ENCODE results near the gene MUC13. TPM values are rescaled to one million over a fixed set of nuclear protein-coding genes. Genes with fewer than 3 reads are reported as not detected.

Gene MUC13
- total and polyA plus RNA-seq, 11 donors, result 0.08 to 0.15 TPM; not detected in 9

GRCh38 chr3:124867511-124867910, 67.0 kb downstream of the MUC13 start:
- 96 to 100% (median 98%) methylated on average over 3 of the region's 3 CpGs for WGBS, 4 donors
- Histone ChIP-seq H3K9me3 (no peaks in the 10 kb centered on the region), H3K4me3 (no peak overlapping the region), H3K36me3 (peaks cover 0 to 44% (median 27%) of the 10 kb centered on the region in 9 donors), H3K27ac (no peak overlapping the region), H3K27me3 (no peaks in the 10 kb centered on the region), H3K4me1 (peaks cover 0 to 8% (median 0%) of the 10 kb centered on the region in 12 donors)
- DNase-seq (no peak), ATAC-seq (no peak)
- TF ChIP-seq, protein P1, sequence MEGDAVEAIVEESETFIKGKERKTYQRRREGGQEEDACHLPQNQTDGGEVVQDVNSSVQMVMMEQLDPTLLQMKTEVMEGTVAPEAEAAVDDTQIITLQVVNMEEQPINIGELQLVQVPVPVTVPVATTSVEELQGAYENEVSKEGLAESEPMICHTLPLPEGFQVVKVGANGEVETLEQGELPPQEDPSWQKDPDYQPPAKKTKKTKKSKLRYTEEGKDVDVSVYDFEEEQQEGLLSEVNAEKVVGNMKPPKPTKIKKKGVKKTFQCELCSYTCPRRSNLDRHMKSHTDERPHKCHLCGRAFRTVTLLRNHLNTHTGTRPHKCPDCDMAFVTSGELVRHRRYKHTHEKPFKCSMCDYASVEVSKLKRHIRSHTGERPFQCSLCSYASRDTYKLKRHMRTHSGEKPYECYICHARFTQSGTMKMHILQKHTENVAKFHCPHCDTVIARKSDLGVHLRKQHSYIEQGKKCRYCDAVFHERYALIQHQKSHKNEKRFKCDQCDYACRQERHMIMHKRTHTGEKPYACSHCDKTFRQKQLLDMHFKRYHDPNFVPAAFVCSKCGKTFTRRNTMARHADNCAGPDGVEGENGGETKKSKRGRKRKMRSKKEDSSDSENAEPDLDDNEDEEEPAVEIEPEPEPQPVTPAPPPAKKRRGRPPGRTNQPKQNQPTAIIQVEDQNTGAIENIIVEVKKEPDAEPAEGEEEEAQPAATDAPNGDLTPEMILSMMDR (IDR thresholded peaks at IDR 0.05), result no peak
- TF ChIP-seq POLR2A (IDR thresholded peaks at IDR 0.05), result no peak
- intact Hi-C loops (cut with DNase I), result no loop called here

- ATAC-seq, result no peak
- peaks cover 0 to 37% (median 3%) of the 10 kb centered on the region in 9 donors for H3K36me3 ChIP-seq
- no peaks in the 10 kb centered on the region for H3K27me3 ChIP-seq
- whole genome bisulfite sequencing, 4 donors, result 63 to 94% (median 83%) methylated on average over 2 of the region's 2 CpGs
- no peak overlapping the region for H3K4me3 ChIP-seq
- intact Hi-C loops (cut with DNase I), result no loop called here
- no peak for DNase-seq
- TF ChIP-seq, protein P1 (IDR thresholded peaks at IDR 0.05), result no peak
- TF ChIP-seq POLR2A (IDR thresholded peaks at IDR 0.05), result no peak
- H3K27ac ChIP-seq, result peak overlapping the region in 5 of 12 donors; percentile 19 to 68 (median 36)
- H3K4me1 ChIP-seq, result peaks cover 6 to 60% (median 37%) of the 10 kb centered on the region in 12 donors
- H3K9me3 ChIP-seq, result no peaks in the 10 kb centered on the region
Observed at GRCh38 chr3:124862006-124862405, 72.5 kb downstream of the MUC13 start.

- WGBS, 4 donors, result 74 to 83% (median 78%) methylated on average over 9 of the region's 9 CpGs
- Histone ChIP-seq H3K4me1 (peaks cover 6 to 64% (median 37%) of the 10 kb centered on the region in 12 donors), H3K4me3 (no peak overlapping the region)
Observed at GRCh38 chr3:124861041-124861440, 73.5 kb downstream of the MUC13 start.

GRCh38 chr3:124860599-124860998, 74.0 kb downstream of the MUC13 start:
- peak overlapping the region; percentile 31 to 84 (median 70) for H3K27ac ChIP-seq
- DNase-seq, result peak in 4 of 5 donors; percentile 78 to 89 (median 84)
- ATAC-seq, result peak; percentile 86 to 95 (median 92)
- no peaks in the 10 kb centered on the region for H3K27me3 ChIP-seq
- no peaks in the 10 kb centered on the region for H3K9me3 ChIP-seq
- H3K4me1 ChIP-seq, result peaks cover 6 to 64% (median 37%) of the 10 kb centered on the region in 12 donors
- intact Hi-C loops (cut with DNase I), result loop anchor here in 1 of 10 donors (2.0 kb wide), 1 partner anchor 24 kb away; no protein-coding TSS in a partner anchor
- no peak for TF ChIP-seq POLR2A (IDR thresholded peaks at IDR 0.05)
- TF ChIP-seq, protein P1 (IDR thresholded peaks at IDR 0.05), result no peak
- 21 to 31% (median 27%) methylated on average over 1 of the region's 1 CpG for WGBS, 4 donors
- H3K4me3 ChIP-seq, result no peak overlapping the region
- peaks cover 0 to 39% (median 13%) of the 10 kb centered on the region in 9 donors for H3K36me3 ChIP-seq

More at GRCh38 chr3:124861041-124861440, 73.5 kb downstream of the MUC13 start:
- no peak for DNase-seq
- Histone ChIP-seq H3K27me3 (no peaks in the 10 kb centered on the region), H3K36me3 (peaks cover 0 to 37% (median 8%) of the 10 kb centered on the region in 9 donors), H3K27ac (peak overlapping the region; percentile 31 to 84 (median 70)), H3K9me3 (no peaks in the 10 kb centered on the region)
- no peak for ATAC-seq
- intact Hi-C loops (cut with DNase I), result loop anchor here in 1 of 10 donors (2.0 kb wide), 1 partner anchor 24 kb away; no protein-coding TSS in a partner anchor
- TF ChIP-seq POLR2A (IDR thresholded peaks at IDR 0.05), result no peak
- TF ChIP-seq, protein P1 (IDR thresholded peaks at IDR 0.05), result no peak
